ENCODE measurements around the gene C1QTNF6. TPM values are rescaled to one million over a fixed set of nuclear protein-coding genes. Genes with fewer than 3 reads are reported as not detected.

C1QTNF6 gene
- total and polyA plus RNA-seq, 4 experiments from 2014 or later = 0.49 to 24.8 (median 12.0) TPM

- Mint-ChIP-seq H3K9me3 (no peaks in the 10 kb centered on the region), H3K4me3 (peak overlapping the region in 7 of 8 donors; percentile 75 to 88 (median 81)), H3K27ac (peak overlapping the region; percentile 87 to 100 (median 100)), H3K27me3 (no peaks in the 10 kb centered on the region), H3K36me3 (peaks cover 68 to 80% of the 10 kb centered on the region in 2 donors), H3K4me1 (peaks cover 74 to 92% (median 84%) of the 10 kb centered on the region in 4 donors)
- Histone ChIP-seq H3K9me3 (ENCODE audit: control insufficient read depth in 1 of 2, low read length in 2 of 2) (no peaks in the 10 kb centered on the region), H3K4me1 (ENCODE audit: insufficient read depth, low read length) (peaks cover 96% of the 10 kb centered on the region), H3K27me3 (ENCODE audit: insufficient read depth, low read length) (no peaks in the 10 kb centered on the region), H3K36me3 (ENCODE audit: insufficient read depth, low read length) (peaks cover 63% of the 10 kb centered on the region), H3K27ac (ENCODE audit: low read depth, low read length) (peak overlapping the region; percentile 97), H3K4me3 (ENCODE audit: low read length in 2 of 2) (peak overlapping the region in 1 of 2 donors; percentile 35)
- intact Hi-C loops (cut with micrococcal nuclease) = no loop called here
- DNase-seq = peak in 1 of 5 donors; percentile 79
- POLR2A ChIA-PET (ENCODE audit: partially characterized antibody) = interaction anchor here (0.6 to 18.6 kb wide), 20 partner anchors 8 to 452 kb away, joined by 3 to 646 read pairs (median 6); partner anchors contain the start of genes CYTH4, IFT27, IL2RB and MFNG
- CTCF ChIA-PET (ENCODE audit: partially characterized antibody) = interaction anchor here (1.3 to 7.0 kb wide), 7 partner anchors 9 to 32 kb away, joined by 3 to 87 read pairs (median 25); partner anchors contain the start of gene RAC2
These were observed 40.3 kb upstream of the C1QTNF6 start for GRCh38 chr22:37228106-37229011.

- intact Hi-C loops (cut with micrococcal nuclease) = no loop called here
- CTCF ChIA-PET (ENCODE audit: partially characterized antibody) = interaction anchor here (1.4 to 5.8 kb wide), 4 partner anchors 12 to 38 kb away, joined by 4 to 58 read pairs (median 26); partner anchors contain the start of gene RAC2
- Mint-ChIP-seq H3K4me3 (peak overlapping the region in 1 of 8 donors; percentile 41), H3K36me3 (peaks cover 61 to 69% of the 10 kb centered on the region in 2 donors), H3K27me3 (no peaks in the 10 kb centered on the region), H3K27ac (peak overlapping the region; percentile 75 to 92 (median 88)), H3K4me1 (peaks cover 75 to 92% (median 84%) of the 10 kb centered on the region in 4 donors), H3K9me3 (peaks cover 0 to 3% (median 0%) of the 10 kb centered on the region in 8 donors)
- Histone ChIP-seq H3K36me3 (ENCODE audit: insufficient read depth, low read length) (peaks cover 47% of the 10 kb centered on the region), H3K4me3 (ENCODE audit: low read length in 2 of 2) (no peak overlapping the region), H3K27me3 (ENCODE audit: insufficient read depth, low read length) (no peaks in the 10 kb centered on the region), H3K9me3 (ENCODE audit: control insufficient read depth in 1 of 2, low read length in 2 of 2) (no peaks in the 10 kb centered on the region), H3K27ac (ENCODE audit: low read depth, low read length) (peak overlapping the region; percentile 44), H3K4me1 (ENCODE audit: insufficient read depth, low read length) (peaks cover 96% of the 10 kb centered on the region)
- POLR2A ChIA-PET (ENCODE audit: partially characterized antibody) = interaction anchor here (2.1 to 12.4 kb wide), 4 partner anchors 10 to 259 kb away, joined by 11 to 646 read pairs (median 14); partner anchors contain the start of genes MFNG and RAC2
- no peak for DNase-seq
These were observed 38.5 kb upstream of the C1QTNF6 start for GRCh38 chr22:37226514-37226913.

- no peaks in the 10 kb centered on the region for H3K9me3 ChIP-seq (ENCODE audit: control insufficient read depth in 1 of 2, low read length in 2 of 2)
- H3K4me3 ChIP-seq (ENCODE audit: low read length in 2 of 2) = no peak overlapping the region
- intact Hi-C loops (cut with micrococcal nuclease) = no loop called here
- Mint-ChIP-seq H3K27me3 (no peaks in the 10 kb centered on the region), H3K27ac (peak overlapping the region; percentile 75 to 98 (median 88)), H3K36me3 (peaks cover 57 to 65% of the 10 kb centered on the region in 2 donors), H3K9me3 (peaks cover 0 to 3% (median 0%) of the 10 kb centered on the region in 8 donors), H3K4me1 (peaks cover 75 to 92% (median 84%) of the 10 kb centered on the region in 4 donors), H3K4me3 (peak overlapping the region in 5 of 8 donors; percentile 41 to 60 (median 47))
- H3K4me1 ChIP-seq (ENCODE audit: insufficient read depth, low read length) = peaks cover 96% of the 10 kb centered on the region
- peaks cover 43% of the 10 kb centered on the region for H3K36me3 ChIP-seq (ENCODE audit: insufficient read depth, low read length)
- ChIA-PET POLR2A (ENCODE audit: partially characterized antibody) (interaction anchor here (2.1 to 12.4 kb wide), 4 partner anchors 11 to 259 kb away, joined by 11 to 646 read pairs (median 14); partner anchors contain the start of genes MFNG and RAC2), CTCF (ENCODE audit: partially characterized antibody) (interaction anchor here (1.4 to 5.8 kb wide), 4 partner anchors 12 to 38 kb away, joined by 4 to 58 read pairs (median 26); partner anchors contain the start of gene RAC2)
- DNase-seq = no peak
- H3K27me3 ChIP-seq (ENCODE audit: insufficient read depth, low read length) = no peaks in the 10 kb centered on the region
- H3K27ac ChIP-seq (ENCODE audit: low read depth, low read length) = peak overlapping the region; percentile 44
These were observed 38.0 kb upstream of the C1QTNF6 start for GRCh38 chr22:37226087-37226486.

- intact Hi-C loops (cut with micrococcal nuclease) = no loop called here
- peaks cover 0 to 3% (median 0%) of the 10 kb centered on the region in 8 donors for H3K9me3 Mint-ChIP-seq
- Histone ChIP-seq H3K36me3 (ENCODE audit: insufficient read depth, low read length) (peaks cover 39% of the 10 kb centered on the region), H3K4me3 (ENCODE audit: low read length in 2 of 2) (no peak overlapping the region), H3K9me3 (ENCODE audit: control insufficient read depth in 1 of 2, low read length in 2 of 2) (no peaks in the 10 kb centered on the region), H3K27ac (ENCODE audit: low read depth, low read length) (peak overlapping the region; percentile 46), H3K4me1 (ENCODE audit: insufficient read depth, low read length) (peaks cover 96% of the 10 kb centered on the region), H3K27me3 (ENCODE audit: insufficient read depth, low read length) (no peaks in the 10 kb centered on the region)
- peaks cover 76 to 92% (median 84%) of the 10 kb centered on the region in 4 donors for H3K4me1 Mint-ChIP-seq
- H3K27ac Mint-ChIP-seq = peak overlapping the region; percentile 82 to 98 (median 90)
- H3K36me3 Mint-ChIP-seq = peaks cover 53 to 60% of the 10 kb centered on the region in 2 donors
- H3K27me3 Mint-ChIP-seq = no peaks in the 10 kb centered on the region
- peak overlapping the region in 4 of 8 donors; percentile 38 to 68 (median 52) for H3K4me3 Mint-ChIP-seq
- no peak for DNase-seq
- ChIA-PET POLR2A (ENCODE audit: partially characterized antibody) (interaction anchor here (0.6 to 12.4 kb wide), 6 partner anchors 11 to 260 kb away, joined by 3 to 646 read pairs (median 12); partner anchors contain the start of genes MFNG and RAC2), CTCF (ENCODE audit: partially characterized antibody) (interaction anchor here (0.9 to 5.8 kb wide), 7 partner anchors 12 to 42 kb away, joined by 3 to 58 read pairs (median 11); partner anchors contain the start of gene RAC2)
These were observed 37.4 kb upstream of the C1QTNF6 start for GRCh38 chr22:37225481-37225880.

GRCh38 chr22:37224757-37225420 is 36.8 kb upstream of the C1QTNF6 start:
- POLR2A ChIA-PET (ENCODE audit: partially characterized antibody) = interaction anchor here (0.6 to 12.4 kb wide), 7 partner anchors 12 to 261 kb away, joined by 3 to 646 read pairs (median 11); partner anchors contain the start of genes IL2RB, MFNG and RAC2
- Mint-ChIP-seq H3K36me3 (peaks cover 52 to 57% of the 10 kb centered on the region in 2 donors), H3K4me3 (peak overlapping the region in 5 of 8 donors; percentile 23 to 77 (median 53)), H3K27me3 (no peaks in the 10 kb centered on the region), H3K9me3 (peaks cover 0 to 3% (median 0%) of the 10 kb centered on the region in 8 donors), H3K27ac (peak overlapping the region; percentile 82 to 98 (median 90)), H3K4me1 (peaks cover 76 to 92% (median 83%) of the 10 kb centered on the region in 4 donors)
- no peak for DNase-seq
- intact Hi-C loops (cut with micrococcal nuclease) = no loop called here
- H3K9me3 ChIP-seq (ENCODE audit: control insufficient read depth in 1 of 2, low read length in 2 of 2) = no peaks in the 10 kb centered on the region
- peaks cover 39% of the 10 kb centered on the region for H3K36me3 ChIP-seq (ENCODE audit: insufficient read depth, low read length)
- H3K27me3 ChIP-seq (ENCODE audit: insufficient read depth, low read length) = no peaks in the 10 kb centered on the region
- peaks cover 97% of the 10 kb centered on the region for H3K4me1 ChIP-seq (ENCODE audit: insufficient read depth, low read length)
- CTCF ChIA-PET (ENCODE audit: partially characterized antibody) = interaction anchor here (0.9 to 5.8 kb wide), 7 partner anchors 12 to 43 kb away, joined by 3 to 58 read pairs (median 11); partner anchors contain the start of gene RAC2
- peak overlapping the region; percentile 46 for H3K27ac ChIP-seq (ENCODE audit: low read depth, low read length)
- H3K4me3 ChIP-seq (ENCODE audit: low read length in 2 of 2) = no peak overlapping the region

GRCh38 chr22:37223965-37224551 is 36.0 kb upstream of the C1QTNF6 start:
- DNase-seq = no peak
- Histone ChIP-seq H3K4me1 (ENCODE audit: insufficient read depth, low read length) (peaks cover 97% of the 10 kb centered on the region), H3K27ac (ENCODE audit: low read depth, low read length) (peak overlapping the region; percentile 46), H3K36me3 (ENCODE audit: insufficient read depth, low read length) (peaks cover 39% of the 10 kb centered on the region), H3K4me3 (ENCODE audit: low read length in 2 of 2) (peak overlapping the region in 1 of 2 donors; percentile 16), H3K27me3 (ENCODE audit: insufficient read depth, low read length) (no peaks in the 10 kb centered on the region), H3K9me3 (ENCODE audit: control insufficient read depth in 1 of 2, low read length in 2 of 2) (no peaks in the 10 kb centered on the region)
- H3K4me3 Mint-ChIP-seq = peak overlapping the region in 7 of 8 donors; percentile 23 to 87 (median 67)
- peaks cover 77 to 92% (median 84%) of the 10 kb centered on the region in 4 donors for H3K4me1 Mint-ChIP-seq
- peak overlapping the region; percentile 82 to 98 (median 90) for H3K27ac Mint-ChIP-seq
- ChIA-PET CTCF (ENCODE audit: partially characterized antibody) (interaction anchor here (1.0 to 5.8 kb wide), 4 partner anchors 14 to 36 kb away, joined by 3 to 58 read pairs (median 40); partner anchors contain the start of gene RAC2), POLR2A (ENCODE audit: partially characterized antibody) (interaction anchor here (1.0 to 12.4 kb wide), 7 partner anchors 13 to 261 kb away, joined by 3 to 646 read pairs (median 4); partner anchors contain the start of genes IL2RB, MFNG and RAC2)
- intact Hi-C loops (cut with micrococcal nuclease) = no loop called here
- H3K9me3 Mint-ChIP-seq = peaks cover 0 to 3% (median 0%) of the 10 kb centered on the region in 8 donors
- H3K27me3 Mint-ChIP-seq = no peaks in the 10 kb centered on the region
- peaks cover 48 to 51% of the 10 kb centered on the region in 2 donors for H3K36me3 Mint-ChIP-seq

Measured in CD4-positive, alpha-beta memory T cell (primary cell).